GM12891 (cell line): ENCODE measurements around the gene B4GALT5.

Experiments used
- POLR2A ChIP-seq: IDR thresholded peaks from 2 replicates; pipeline ENCODE4 v1.6.1; 2011; ENCODE audit warnings: low read depth, low read length, control low read depth
- POLR2AphosphoS5 ChIP-seq: IDR thresholded peaks from 2 replicates; pipeline ENCODE4 v1.6.1; 2011; ENCODE audit warnings: low read depth, low read length, control low read depth
- POU2F2 ChIP-seq: IDR thresholded peaks from 2 replicates; pipeline ENCODE4 v1.6.1; 2011; ENCODE audit warnings: low read depth, mild to moderate bottlenecking, control low read depth, low read length, moderate library complexity
- SPI1 ChIP-seq: IDR thresholded peaks from 2 replicates; pipeline ENCODE4 v1.6.1; 2011; ENCODE audit warnings: low read depth, low read length, control low read depth

DNA sequence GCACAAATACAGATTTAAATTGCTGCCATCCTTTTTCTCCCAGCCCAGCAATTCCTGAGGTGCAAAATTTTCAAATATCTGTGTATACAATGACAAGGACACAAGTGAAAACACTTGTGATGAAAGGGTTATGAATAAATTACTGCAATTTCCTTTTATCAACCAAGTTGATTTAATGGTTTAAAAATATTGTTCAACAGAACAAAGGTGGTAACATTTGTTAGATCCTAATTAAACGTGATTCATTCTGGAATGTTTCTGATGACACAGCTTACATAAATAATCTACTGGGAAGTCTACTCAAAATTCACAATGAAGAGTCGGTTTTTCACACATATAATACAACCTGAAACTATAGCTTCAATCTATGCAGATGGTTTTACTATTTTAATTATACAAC lies 17.1 kb downstream of the B4GALT5 start:
- no peak for TF ChIP-seq POLR2A
- TF ChIP-seq POU2F2: no peak
- TF ChIP-seq POLR2AphosphoS5: no peak
- no peak for TF ChIP-seq SPI1
